GM12878 (cell line): ENCODE results near the gene SLC44A3. TPM values are rescaled to one million over a fixed set of nuclear protein-coding genes. Genes with fewer than 3 reads are reported as not detected.

Experiments used
- ATAC-seq: fragments of 200-7000 bp; cut with Tn5 transposase; 3 replicates; pipeline ENCODE4 v1.9.1; 2020; ENCODE audit warnings: mild to moderate bottlenecking, moderate library complexity
- Bru-seq: library from RNA; stranded (reverse); fragments of 400-500 nt; gene quantifications from one replicate; lab custom pipeline; 2021; lab: Mats Ljungman, UMichigan
- BruChase-seq, 2 experiments: library from RNA; stranded (reverse); fragments of 400-500 nt; gene quantifications; one replicate each; lab custom pipeline; 2021; lab: Mats Ljungman, UMichigan
- BruUV-seq: library from RNA; stranded (reverse); fragments of 400-500 nt; replicated peaks from 2 replicates; lab custom pipeline; 2021; lab: Mats Ljungman, UMichigan
- CTCF ChIA-PET: fragments of 300-600 bp; sonication (Branson Sonifier 250); formaldehyde crosslinking; extraction: SDS; loops from one replicate; lab custom pipeline; 2021; ENCODE audit warnings: inconsistent platforms; lab: Yijun Ruan, JAX
- POLR2A ChIA-PET: fragments of 350-600 bp; formaldehyde crosslinking; extraction: SDS; loops from one replicate; lab custom pipeline; 2021; ENCODE audit warnings: inconsistent platforms; lab: Charles Lee
- RAD21 ChIA-PET: fragments of 300-600 bp; sonication (Branson Sonifier 250); formaldehyde crosslinking; loops from one replicate; lab custom pipeline; 2023; ENCODE audit warnings: antibody characterized with exemption; ENCODE audit not compliant: unreplicated experiment; lab: Charles Lee
- SMC1A ChIA-PET: fragments of 300-600 bp; sonication (Branson Sonifier 250); formaldehyde crosslinking; loops from one replicate; lab custom pipeline; 2023; ENCODE audit not compliant: unreplicated experiment, uncharacterized antibody; lab: Charles Lee
- DNase-seq: peaks from one replicate; pipeline ENCODE4 v3.0.0-alpha.2; 2011; ENCODE audit warnings: low read depth, low spot score
- FAIRE-seq: peaks from 3 replicates; lab custom pipeline; 2011; peaks lifted over from hg19 to GRCh38; lab: Jason Lieb, UNC
- H2AFZ ChIP-seq: 2 replicates; pipeline ENCODE4 v1.6.0; 2011; ENCODE audit warnings: low read depth, low read length, control low read depth; ENCODE audit not compliant: control insufficient read depth
- H3K27ac ChIP-seq: 2 replicates; pipeline ENCODE4 v1.5.1; 2011; ENCODE audit warnings: control low read depth; ENCODE audit not compliant: control insufficient read depth, insufficient read depth
- H3K27me3 ChIP-seq, 2 experiments: replicated peaks in 1 of 2; 2 replicates each; pipeline versions ENCODE4 v1.6.0 to v1.6.1; 2011; ENCODE audit warnings: low read length in 1 of 2; ENCODE audit not compliant: control insufficient read depth in 2 of 2, insufficient read depth in 2 of 2
- H3K36me3 ChIP-seq, 2 experiments: 2 replicates each; pipeline ENCODE4 v1.5.1; 2011; ENCODE audit warnings: low read length in 1 of 2; ENCODE audit not compliant: control insufficient read depth in 2 of 2, insufficient read depth in 2 of 2
- H3K4me1 ChIP-seq: 2 replicates; pipeline ENCODE4 v1.6.1; 2011; ENCODE audit warnings: mild to moderate bottlenecking, low read length, moderate library complexity, mixed read lengths; ENCODE audit not compliant: control insufficient read depth, insufficient read depth
- H3K4me2 ChIP-seq: 2 replicates; pipeline ENCODE4 v1.6.0; 2011; ENCODE audit warnings: control low read depth; ENCODE audit not compliant: control insufficient read depth, insufficient read depth
- H3K4me3 ChIP-seq: fragments of 200-600 bp; sonication (generic); 2 replicates; pipeline ENCODE4 v1.5.1; 2016
- H3K79me2 ChIP-seq: 2 replicates; pipeline ENCODE4 v1.6.0; 2011; ENCODE audit warnings: low read length; ENCODE audit not compliant: control insufficient read depth, insufficient read depth
- H3K9ac ChIP-seq: 2 replicates; pipeline ENCODE4 v1.8.0; 2011; ENCODE audit warnings: low read length, control low read depth, mixed read lengths; ENCODE audit not compliant: control insufficient read depth, insufficient read depth
- H3K9me3 ChIP-seq: replicated peaks from 3 replicates; pipeline ENCODE4 v1.5.1; 2011; ENCODE audit warnings: mild to moderate bottlenecking, low read length; ENCODE audit not compliant: control insufficient read depth, insufficient read depth
- H4K20me1 ChIP-seq: 2 replicates; pipeline ENCODE4 v1.6.0; 2011; ENCODE audit not compliant: control insufficient read depth, insufficient read depth
- EP300 ChIP-seq, 2 experiments: fragments of 150-350 bp in 1 of 2; IDR thresholded peaks; 2 replicates each; pipeline ENCODE4 v1.6.1; 2011 to 2012; ENCODE audit warnings: low read depth in 2 of 2, low read length in 2 of 2, borderline replicate concordance in 1 of 2, improper control_type of control experiment in 1 of 2, inconsistent platforms in 1 of 2; ENCODE audit not compliant: control insufficient read depth in 1 of 2
- HSF1 ChIP-seq: fragments of 150-350 bp; IDR thresholded peaks from 2 replicates; pipeline ENCODE4 v1.6.1; 2014; ENCODE audit warnings: mild to moderate bottlenecking, low read depth, low read length
- IRF5 ChIP-seq: fragments of 450-650 bp; IDR thresholded peaks from 2 replicates; pipeline ENCODE4 v1.6.1; 2017; ENCODE audit warnings: borderline replicate concordance
- NBN ChIP-seq: fragments of 450-650 bp; IDR thresholded peaks from 2 replicates; pipeline ENCODE4 v1.6.1; 2016
- PKNOX1 ChIP-seq: fragments of 450-650 bp; IDR thresholded peaks from 2 replicates; pipeline ENCODE4 v1.6.1; 2016; ENCODE audit warnings: mild to moderate bottlenecking
- POLR2AphosphoS5 ChIP-seq: IDR thresholded peaks from 2 replicates; pipeline ENCODE4 v1.6.1; 2011; ENCODE audit warnings: mild to moderate bottlenecking, low read length, inconsistent platforms
- SUZ12 ChIP-seq: fragments of 200-600 bp; sonication (generic); IDR thresholded peaks from one replicate; pipeline ENCODE4 v1.6.1; 2018; ENCODE audit warnings: antibody characterized with exemption, mild to moderate bottlenecking; ENCODE audit not compliant: unreplicated experiment
- whole genome bisulfite sequencing: methylation state at CpG from one replicate; pipeline ENCODE4 v1.1.6; 2016; ENCODE audit warnings: low lambda C conversion rate; ENCODE audit not compliant: insufficient replicate concordance, insufficient coverage; ENCODE audit errors: missing lambda C conversion rate; 5-methylcytosine and 5-hydroxymethylcytosine counted together
- in situ Hi-C: fragments of 300-500 bp; cut with MboI; formaldehyde crosslinking; loops from 9 replicates; pipeline ENCODE4 v1.14.3; 2018; ENCODE audit warnings: mixed read lengths
- intact Hi-C: fragments of 100-400 bp; cut with micrococcal nuclease; formaldehyde crosslinking; loops from one replicate; pipeline ENCODE4 v1.14.2; 2022; ENCODE audit not compliant: unreplicated experiment
- long read RNA-seq, 2 experiments: library from polyadenylated mRNA; unstranded; transcript quantifications; one replicate each; pipeline ENCODE4 v2.0.0, GENCODE V29; 2019 to 2020
- polyA minus RNA-seq, 3 experiments: library from RNA; depleted of rRNA, polyadenylated mRNA; stranded (reverse); fragments of >200 nt; gene quantifications; 2 replicates each; pipeline ENCODE4 v1.2.3, GENCODE V29; 2011
- polyA plus RNA-seq, 11 experiments: library from polyadenylated mRNA; depleted of rRNA in 4 of 11; unstranded in 6 of 11; stranded (reverse) in 5 of 11; fragments of >200 nt; fragmentation: Nextera tagmentation in 4 of 11; fragmentation: Illumina TruSeq in 1 of 11; extraction: Ambion mirVana in 4 of 11; extraction: Trizol in 1 of 11; gene quantifications; 1 replicate in 1 of 11; 2 replicates in 10 of 11; pipeline versions ENCODE4 v1.2.1 to v1.2.3, GENCODE V29; 2011 to 2016; ENCODE audit warnings: inconsistent platforms in 2 of 11, missing spikeins in 2 of 11, low read depth in 1 of 11
- total RNA-seq, 4 experiments: library from RNA; depleted of rRNA in 3 of 4; stranded (reverse); fragments of >200 nt in 3 of 4; fragmentation: Illumina TruSeq in 1 of 4; extraction: Trizol in 1 of 4; gene quantifications; 2 replicates each; pipeline versions ENCODE4 v1.2.1 to v1.2.3, GENCODE V29; 2013 to 2021

Gene SLC44A3
- not detected in 2 replicates for total RNA-seq (2013; cell fraction: nucleolus; rRNA removed)
- not detected in 2 replicates for total RNA-seq (2014; rRNA removed)
- not detected in 2 replicates for total RNA-seq (2014; rRNA removed; fragmentation: Illumina TruSeq; extraction: Trizol)
- not detected in 2 replicates for total RNA-seq (2021)
- polyA plus RNA-seq (2011; ENCODE audit: low read depth) = not detected
- polyA plus RNA-seq (2011; rRNA removed) = not detected in 2 replicates
- polyA plus RNA-seq (2011; cell fraction: cytosol; rRNA removed) = not detected in 2 replicates
- not detected in 2 replicates for polyA plus RNA-seq (2011; cell fraction: nucleus; rRNA removed)
- not detected in 2 replicates for polyA plus RNA-seq (2012)
- not detected in 2 replicates for polyA plus RNA-seq (2014; fragmentation: Illumina TruSeq; extraction: Trizol)
- not detected for polyA plus RNA-seq (2014; fragmentation: Nextera tagmentation; extraction: Ambion mirVana)
- not detected in 2 replicates for polyA plus RNA-seq (2014; rRNA removed)
- polyA plus RNA-seq (2016; fragmentation: Nextera tagmentation; extraction: Ambion mirVana) = not detected
- polyA minus RNA-seq (2011; rRNA and poly(A)+ RNA removed) = not detected in 2 replicates
- not detected in 2 replicates for polyA minus RNA-seq (2011; cell fraction: cytosol; rRNA and poly(A)+ RNA removed)
- not detected in 2 replicates for polyA minus RNA-seq (2011; cell fraction: nucleus; rRNA and poly(A)+ RNA removed)
- percentile 3 among the genes with signal in this experiment for Bru-seq, nascent RNA
- BruChase-seq, experiment 1, labeled RNA remaining after a 6-hour chase = percentile 5 among the genes with signal in this experiment
- percentile 9 among the genes with signal in this experiment for BruChase-seq, experiment 2, labeled RNA remaining after a 2-hour chase
- long read RNA-seq, experiment 1 = 0 reads
- long read RNA-seq, experiment 2 = 0 reads

GRCh38 chr1:94819945-94820746 is at the start of gene SLC44A3:
Gene SLC44A3, plus strand, starts transcription at chr1:94820357. Its CDS starts 95 bp downstream, at chr1:94820452.
- ChIA-PET POLR2A (no interaction called here), SMC1A (no interaction called here), CTCF (interaction anchor here (0.7 kb wide), 1 partner anchor 127 kb away, joined by 3 read pairs; no protein-coding TSS in a partner anchor), RAD21 (no interaction called here)
- in situ Hi-C loops (no loop called here), intact Hi-C loops (no loop called here)
- Histone ChIP-seq H3K4me1 (no peaks in the 10 kb centered on the region), H3K4me3 (no peak within 1 kb of the TSS), H3K27ac (no peak within 1 kb of the TSS), H3K9ac (no peak within 1 kb of the TSS), H3K27me3 (peaks cover 4 to 11% of the 10 kb centered on the region in 2 experiments; a peak in 3 of 4 replicates), H3K9me3 (no peaks in the 10 kb centered on the region), H4K20me1 (no peaks in the 10 kb centered on the region), H2AFZ (no peak within 1 kb of the TSS), H3K4me2 (peak within 1 kb of the TSS; percentile 53; the same call in 1 of the 2 replicates), H3K36me3 (no peaks in the 10 kb centered on the region), H3K79me2 (no peaks in the 10 kb centered on the region)
- ATAC-seq = peak; percentile 31; the same call in 2 of the 3 replicates
- 7% methylated on average over 45 of the region's 77 CpGs for WGBS
- BruUV-seq = no TSS peak
- no peak for DNase-seq
- FAIRE-seq = no peak
- TF ChIP-seq IRF5 = no peak
- no peak for TF ChIP-seq HSF1
- TF ChIP-seq SUZ12 = peak; percentile 15
- TF ChIP-seq NBN = no peak
- no peak for TF ChIP-seq EP300 (IDR thresholded peaks at IDR 0.05; ENCODE audit: borderline replicate concordance in 1 of 2, control insufficient read depth in 1 of 2, low read depth in 2 of 2, low read length in 2 of 2)
- TF ChIP-seq PKNOX1 = no peak
- TF ChIP-seq POLR2AphosphoS5 = no peak
